CD4-positive, alpha-beta T cell treated with Interleukin-15 for 4 hours (primary cell): ENCODE data around the gene FAM107A.

Experiments
- DNase-seq: peaks from one replicate; pipeline ENCODE4 v3.0.0-alpha.2; 2020; ENCODE audit warnings: low spot score

FAM107A gene

GRCh38 chr3:58591517-58592510 lies 14.6 kb upstream of the FAM107A start:
- no peak for DNase-seq

GRCh38 chr3:58588030-58588614 lies 10.9 kb upstream of the FAM107A start:
- DNase-seq, result no peak

- no peak for DNase-seq
Measured at GRCh38 chr3:58586776-58587192, 9.6 kb upstream of the FAM107A start.

GRCh38 chr3:58585994-58586393 lies 8.8 kb upstream of the FAM107A start:
- no peak for DNase-seq

DNA sequence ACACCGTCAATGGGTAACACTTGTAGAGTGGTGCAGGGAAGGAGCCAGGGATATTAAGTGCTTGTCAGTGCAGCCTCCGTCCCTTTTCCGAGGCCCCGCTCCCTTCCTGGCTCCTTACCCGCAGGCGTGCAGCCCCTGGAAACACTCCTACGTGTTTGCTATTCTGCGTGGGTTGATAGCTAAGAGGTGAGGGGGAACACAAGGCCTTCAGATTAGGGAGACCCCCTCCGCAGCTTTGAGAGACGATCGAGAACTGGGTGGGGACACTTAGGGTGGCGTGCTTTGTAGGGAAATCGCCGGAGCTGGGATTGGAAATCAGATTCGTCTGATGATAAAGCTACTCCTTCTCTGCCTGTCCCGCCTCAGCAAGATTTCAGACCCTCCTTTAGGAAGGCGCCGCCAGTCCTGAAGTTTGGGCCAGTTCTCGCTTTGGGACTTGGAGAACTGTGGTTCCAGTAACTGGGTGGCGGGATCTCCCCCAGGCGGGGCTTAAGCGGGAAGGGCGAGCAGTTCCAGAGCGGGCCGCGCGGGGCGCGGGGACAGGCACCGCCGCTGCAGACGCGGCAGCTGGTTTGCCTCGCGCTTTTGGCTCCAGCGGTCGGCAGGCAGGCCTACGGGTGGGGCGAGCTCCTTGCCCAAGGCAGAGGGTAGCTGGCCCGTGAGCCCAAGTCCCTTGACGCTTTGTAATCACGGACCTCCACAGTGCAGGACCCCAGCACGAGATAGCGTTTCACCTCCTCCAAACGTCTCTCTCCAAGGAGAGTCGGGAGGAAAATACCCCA lies 8.0 kb upstream of the FAM107A start:
- DNase-seq, result peak; percentile 36

GRCh38 chr3:58584690-58585004 lies 7.5 kb upstream of the FAM107A start:
- no peak for DNase-seq

DNA sequence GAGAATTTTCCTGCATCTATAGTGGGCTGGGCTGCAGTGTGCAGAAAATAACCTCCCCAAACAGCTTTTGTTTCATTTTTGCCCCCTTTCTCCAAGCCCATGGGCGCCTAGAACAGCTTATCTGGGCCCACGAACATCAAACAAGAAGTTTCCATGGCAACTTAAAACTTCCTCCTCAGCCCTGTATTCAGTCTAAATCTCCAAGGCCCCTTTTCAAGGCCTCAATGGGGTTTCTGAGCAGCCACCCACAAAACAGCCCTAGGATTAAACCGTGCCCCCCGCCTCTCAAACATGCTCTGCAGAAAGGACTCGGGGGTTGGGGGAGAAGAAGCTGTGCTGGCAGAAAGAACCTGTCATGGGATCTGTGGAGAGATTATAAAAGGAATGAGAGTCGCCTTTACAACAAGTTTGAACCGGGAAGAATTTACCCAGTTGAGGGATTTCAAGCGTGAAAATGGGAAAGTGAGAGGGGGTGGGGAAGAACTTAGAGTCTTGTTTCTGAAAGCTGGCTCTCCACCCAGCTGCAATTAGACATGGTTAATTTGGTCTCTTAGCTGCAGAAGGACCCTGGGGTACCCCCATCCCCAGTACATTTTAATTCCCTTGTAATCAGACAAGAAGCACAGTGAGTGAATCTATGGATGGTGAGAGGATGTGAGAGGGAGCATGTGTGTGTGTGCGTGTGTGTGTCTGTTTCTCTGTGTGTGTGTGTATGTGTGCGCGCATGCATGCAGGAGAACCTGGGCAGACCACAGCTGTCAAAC lies 4.3 kb upstream of the FAM107A start:
- DNase-seq, result no peak

DNA sequence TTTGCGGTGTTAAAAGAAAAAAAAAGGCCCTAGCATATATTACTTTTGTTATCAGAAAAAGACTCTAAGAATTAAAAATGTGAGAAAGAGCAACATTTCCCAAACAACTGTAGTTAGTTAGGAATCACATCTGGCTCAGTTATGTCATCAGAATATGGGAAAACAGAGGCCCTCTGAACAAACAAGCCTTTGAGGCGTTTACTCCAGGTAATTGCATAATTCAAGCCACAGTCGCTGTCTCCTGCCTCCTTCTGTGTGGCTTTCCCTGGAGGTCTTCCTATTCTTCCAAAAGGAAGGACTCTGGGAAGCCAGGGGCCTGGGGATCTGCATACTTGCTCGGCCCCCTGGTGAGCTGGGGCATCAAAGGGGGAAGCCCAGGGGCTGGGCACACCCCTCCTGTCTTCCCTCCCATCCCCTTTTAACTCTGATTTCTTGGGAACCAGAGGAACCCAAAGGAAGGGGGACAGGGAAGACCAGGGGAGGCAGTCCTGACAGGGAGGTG lies 3.7 kb upstream of the FAM107A start:
- no peak for DNase-seq

- no peak for DNase-seq
Measured at GRCh38 chr3:58578873-58579272, 1.7 kb upstream of the FAM107A start.

DNA sequence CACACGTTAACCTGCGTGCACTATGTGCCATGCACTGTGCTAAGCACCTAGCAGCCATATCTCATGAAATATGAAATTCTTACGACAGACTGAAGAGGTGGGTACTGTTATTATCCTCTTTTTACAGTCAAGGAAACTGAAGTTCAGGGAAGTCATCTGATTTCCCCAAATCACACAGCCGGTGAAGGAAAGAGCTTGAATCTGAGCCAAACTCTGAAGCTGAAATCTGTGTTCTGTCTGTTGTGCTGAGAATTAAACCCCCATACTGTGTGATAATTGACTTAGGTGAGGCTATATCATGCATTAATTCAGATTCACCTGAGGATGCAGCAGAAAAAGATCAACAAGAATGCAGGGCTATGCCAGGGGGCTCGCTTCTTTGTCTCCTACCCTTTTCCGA lies 475 bp downstream of the FAM107A start:
- no peak for DNase-seq

GRCh38 chr3:58575971-58576652 lies 1.1 kb downstream of the FAM107A start:
- DNase-seq, result no peak

GRCh38 chr3:58574682-58575081 lies 2.5 kb downstream of the FAM107A start:
- DNase-seq, result no peak

- DNase-seq, result no peak
Measured at GRCh38 chr3:58574106-58574505, 3.1 kb downstream of the FAM107A start.

DNA sequence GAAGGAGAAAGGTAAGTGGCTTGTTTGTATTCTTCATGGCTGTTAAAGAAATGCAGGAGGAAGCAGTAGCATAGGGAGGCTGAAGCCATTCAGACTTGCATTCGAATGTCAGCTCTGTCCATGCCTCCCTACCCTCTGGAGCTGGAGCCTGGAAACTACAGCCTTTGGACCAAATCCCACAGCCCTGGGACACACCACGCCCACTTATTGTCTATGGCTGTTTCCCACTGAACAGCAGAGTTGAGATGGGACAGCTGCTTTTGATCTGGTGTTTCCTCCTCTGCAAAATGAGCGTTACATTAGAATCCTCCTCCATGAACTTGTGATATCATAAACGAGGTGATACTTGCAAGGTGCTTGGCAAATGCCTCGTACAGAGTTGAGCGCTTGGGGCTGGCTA lies 3.6 kb downstream of the FAM107A start:
- no peak for DNase-seq

- no peak for DNase-seq
Measured at GRCh38 chr3:58572634-58573230, 4.5 kb downstream of the FAM107A start.

GRCh38 chr3:58572013-58572633 lies 5.1 kb downstream of the FAM107A start:
- no peak for DNase-seq

- DNase-seq, result no peak
Measured at GRCh38 chr3:58570851-58571250, 6.3 kb downstream of the FAM107A start.

- no peak for DNase-seq
Measured at GRCh38 chr3:58569287-58570001, 7.7 kb downstream of the FAM107A start.

- peak; percentile 67 for DNase-seq
Measured at GRCh38 chr3:58568572-58569286, 8.5 kb downstream of the FAM107A start.
